ENCODE results near the gene SPOCK1.

GRCh38 chr5:137303509-137303908 lies 195.6 kb downstream of the SPOCK1 start:
- TF ChIP-seq POLR2AphosphoS5 (IDR thresholded peaks at IDR 0.05; ENCODE audit: borderline replicate concordance, low read depth, low read length): no peak
- no peak for TF ChIP-seq FOXP2 (optimal IDR thresholded peaks at IDR 0.05; ENCODE audit: control extremely low read depth, extremely low read length, insufficient read depth)

Data from SK-N-MC (cell line).